ENCODE results near the gene DGKH.

DNA sequence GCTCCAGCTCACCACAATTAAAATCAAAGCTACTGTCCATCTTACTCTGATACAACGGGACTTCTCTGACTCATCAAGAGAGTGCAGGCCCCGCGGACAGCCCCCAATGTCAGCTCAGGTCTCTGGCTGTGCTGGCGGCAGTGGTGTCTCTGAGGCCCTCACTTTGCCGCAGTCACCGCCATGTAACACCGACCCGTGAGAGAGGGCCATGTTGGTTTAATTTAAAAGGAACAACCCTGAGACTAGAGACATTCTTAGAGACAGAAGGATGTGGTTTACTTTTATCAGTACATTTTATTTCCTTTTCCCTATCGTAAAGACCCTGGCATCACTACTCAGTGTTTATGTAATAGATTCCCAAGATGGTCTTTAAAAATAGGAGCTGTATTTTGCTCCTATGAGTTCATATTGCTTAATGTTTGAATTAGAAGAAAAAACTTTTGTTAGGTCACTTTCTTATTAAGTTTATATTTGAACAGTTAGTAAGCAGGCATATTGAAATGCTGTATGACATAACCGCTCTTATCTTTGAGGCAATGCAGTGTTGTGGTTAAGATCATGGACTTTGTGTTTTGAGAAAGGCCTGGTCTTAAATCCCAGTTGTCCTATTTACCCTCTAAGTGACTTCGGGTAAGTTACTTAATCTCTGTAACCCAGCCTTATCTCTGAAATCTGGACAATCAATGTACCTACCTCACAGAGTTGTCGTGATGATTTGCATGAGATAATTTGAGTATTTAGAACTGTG, 23.4 kb downstream of the DGKH start:
- TF ChIP-seq, protein P1, sequence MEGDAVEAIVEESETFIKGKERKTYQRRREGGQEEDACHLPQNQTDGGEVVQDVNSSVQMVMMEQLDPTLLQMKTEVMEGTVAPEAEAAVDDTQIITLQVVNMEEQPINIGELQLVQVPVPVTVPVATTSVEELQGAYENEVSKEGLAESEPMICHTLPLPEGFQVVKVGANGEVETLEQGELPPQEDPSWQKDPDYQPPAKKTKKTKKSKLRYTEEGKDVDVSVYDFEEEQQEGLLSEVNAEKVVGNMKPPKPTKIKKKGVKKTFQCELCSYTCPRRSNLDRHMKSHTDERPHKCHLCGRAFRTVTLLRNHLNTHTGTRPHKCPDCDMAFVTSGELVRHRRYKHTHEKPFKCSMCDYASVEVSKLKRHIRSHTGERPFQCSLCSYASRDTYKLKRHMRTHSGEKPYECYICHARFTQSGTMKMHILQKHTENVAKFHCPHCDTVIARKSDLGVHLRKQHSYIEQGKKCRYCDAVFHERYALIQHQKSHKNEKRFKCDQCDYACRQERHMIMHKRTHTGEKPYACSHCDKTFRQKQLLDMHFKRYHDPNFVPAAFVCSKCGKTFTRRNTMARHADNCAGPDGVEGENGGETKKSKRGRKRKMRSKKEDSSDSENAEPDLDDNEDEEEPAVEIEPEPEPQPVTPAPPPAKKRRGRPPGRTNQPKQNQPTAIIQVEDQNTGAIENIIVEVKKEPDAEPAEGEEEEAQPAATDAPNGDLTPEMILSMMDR (conservative IDR thresholded peaks at IDR 0.05 in 1 of 2, IDR thresholded peaks at IDR 0.05 in 1 of 2; ENCODE audit: extremely low read depth in 1 of 2, insufficient read depth in 1 of 2, low read depth in 1 of 2, low read length in 2 of 2): no peak
- TF ChIP-seq EZH2 (IDR thresholded peaks at IDR 0.05; ENCODE audit: borderline replicate concordance, low read length): no peak
